ENCODE results near the gene FKBP7. TPM values are rescaled to one million over a fixed set of nuclear protein-coding genes. Genes with fewer than 3 reads are reported as not detected.
A peak's percentile ranks its signal among the peaks of the same experiment; 100 is the strongest.
"Not testable (repeated sequence)": the region's sequence is repeated elsewhere in the genome, so short reads cannot be mapped to it uniquely, and the experiment has no call there.

The FKBP7 gene
- total RNA-seq: 10 to 100 TPM in 2 of 4 donors, 1 to 10 TPM in 2; 7.3 to 21.9 (median 12.6) TPM

- peak within 1 kb of the TSS; percentile 68 to 88 for H3K4me3 ChIP-seq
- WGBS, 2 donors (ENCODE audit: low coverage in 1 of 2): 4 to 9% methylated on average over 19 to 31 of the region's 56 CpGs
- no peaks in the 10 kb centered on the region for H3K36me3 ChIP-seq
- TF ChIP-seq POLR2AphosphoS5 (IDR thresholded peaks at IDR 0.05): peak; percentile 85
- TF ChIP-seq EP300 (IDR thresholded peaks at IDR 0.05): no peak
- peak; percentile 63 to 83 for TF ChIP-seq POLR2A (IDR thresholded peaks at IDR 0.05)
- TF ChIP-seq, protein P1, sequence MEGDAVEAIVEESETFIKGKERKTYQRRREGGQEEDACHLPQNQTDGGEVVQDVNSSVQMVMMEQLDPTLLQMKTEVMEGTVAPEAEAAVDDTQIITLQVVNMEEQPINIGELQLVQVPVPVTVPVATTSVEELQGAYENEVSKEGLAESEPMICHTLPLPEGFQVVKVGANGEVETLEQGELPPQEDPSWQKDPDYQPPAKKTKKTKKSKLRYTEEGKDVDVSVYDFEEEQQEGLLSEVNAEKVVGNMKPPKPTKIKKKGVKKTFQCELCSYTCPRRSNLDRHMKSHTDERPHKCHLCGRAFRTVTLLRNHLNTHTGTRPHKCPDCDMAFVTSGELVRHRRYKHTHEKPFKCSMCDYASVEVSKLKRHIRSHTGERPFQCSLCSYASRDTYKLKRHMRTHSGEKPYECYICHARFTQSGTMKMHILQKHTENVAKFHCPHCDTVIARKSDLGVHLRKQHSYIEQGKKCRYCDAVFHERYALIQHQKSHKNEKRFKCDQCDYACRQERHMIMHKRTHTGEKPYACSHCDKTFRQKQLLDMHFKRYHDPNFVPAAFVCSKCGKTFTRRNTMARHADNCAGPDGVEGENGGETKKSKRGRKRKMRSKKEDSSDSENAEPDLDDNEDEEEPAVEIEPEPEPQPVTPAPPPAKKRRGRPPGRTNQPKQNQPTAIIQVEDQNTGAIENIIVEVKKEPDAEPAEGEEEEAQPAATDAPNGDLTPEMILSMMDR (IDR thresholded peaks at IDR 0.05): peak; percentile 29 to 83 (median 65)
- H3K4me1 ChIP-seq: peaks cover 12 to 65% (median 19%) of the 10 kb centered on the region in 3 donors
- H3K9me3 ChIP-seq: no peaks in the 10 kb centered on the region
- peak within 1 kb of the TSS; percentile 93 to 98 (median 94) for H3K27ac ChIP-seq
- H3K27me3 ChIP-seq: no peaks in the 10 kb centered on the region
- ATAC-seq: peak; percentile 85
Observed at GRCh38 chr2:178478439-178479274, at the start of gene FKBP7. Gene FKBP7, minus strand, starts transcription at chr2:178478600. Its CDS starts 101 bp downstream, at chr2:178478499.

DNA sequence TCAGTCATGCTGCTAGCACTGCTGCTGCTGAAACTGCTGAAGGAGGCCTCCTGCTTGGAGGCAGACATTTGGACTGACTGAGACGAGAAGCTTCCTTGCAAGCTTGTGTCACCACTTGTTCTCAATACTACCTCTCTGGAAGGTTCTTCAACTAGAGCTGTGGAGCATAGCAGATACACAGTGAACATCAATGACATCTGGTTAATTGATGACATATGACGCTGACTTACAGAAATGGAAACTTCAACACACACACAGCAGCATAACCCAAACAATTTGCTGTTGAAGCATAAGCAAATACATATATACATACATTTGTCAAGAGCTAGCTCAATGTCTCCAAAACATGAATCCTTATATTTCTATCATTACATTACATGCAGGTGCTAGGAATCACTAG is 49.2 kb upstream of the FKBP7 start:
- WGBS, 2 donors (ENCODE audit: low coverage in 1 of 2): 83 to 100% methylated on average over 1 of the region's 2 CpGs
- Histone ChIP-seq H3K4me3 (no peak overlapping the region), H3K36me3 (peaks cover 0 to 16% of the 10 kb centered on the region in 2 donors), H3K27me3 (no peaks in the 10 kb centered on the region), H3K27ac (no peak overlapping the region), H3K9me3 (no peaks in the 10 kb centered on the region), H3K4me1 (peaks cover 0 to 12% (median 0%) of the 10 kb centered on the region in 3 donors)
- TF ChIP-seq EP300 (IDR thresholded peaks at IDR 0.05): no peak
- TF ChIP-seq, protein P1 (IDR thresholded peaks at IDR 0.05): no peak
- no peak for TF ChIP-seq POLR2AphosphoS5 (IDR thresholded peaks at IDR 0.05)
- no peak for TF ChIP-seq POLR2A (IDR thresholded peaks at IDR 0.05)
- no peak for ATAC-seq

DNA sequence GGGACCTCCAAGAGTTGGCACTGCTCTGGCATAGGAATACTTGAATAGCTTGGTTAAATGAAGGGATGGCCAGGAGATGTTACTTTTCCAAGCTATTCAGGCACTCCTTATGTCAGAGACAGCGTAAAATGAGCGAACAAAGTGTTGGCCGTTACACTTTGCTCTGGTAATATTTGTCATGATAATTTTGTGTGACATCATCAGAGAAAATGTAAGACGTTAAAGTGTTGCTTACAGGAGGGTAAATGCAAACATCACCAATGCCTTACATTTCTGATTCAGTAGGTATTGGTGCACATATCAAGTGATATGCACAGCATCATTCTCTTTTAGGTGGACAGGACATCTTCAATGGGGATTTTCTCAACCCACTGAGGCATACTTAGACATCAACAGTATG is 47.9 kb upstream of the FKBP7 start:
- Histone ChIP-seq H3K36me3 (peaks cover 0 to 3% of the 10 kb centered on the region in 2 donors), H3K4me1 (peaks cover 0 to 12% (median 0%) of the 10 kb centered on the region in 3 donors)
- ATAC-seq: no peak

DNA sequence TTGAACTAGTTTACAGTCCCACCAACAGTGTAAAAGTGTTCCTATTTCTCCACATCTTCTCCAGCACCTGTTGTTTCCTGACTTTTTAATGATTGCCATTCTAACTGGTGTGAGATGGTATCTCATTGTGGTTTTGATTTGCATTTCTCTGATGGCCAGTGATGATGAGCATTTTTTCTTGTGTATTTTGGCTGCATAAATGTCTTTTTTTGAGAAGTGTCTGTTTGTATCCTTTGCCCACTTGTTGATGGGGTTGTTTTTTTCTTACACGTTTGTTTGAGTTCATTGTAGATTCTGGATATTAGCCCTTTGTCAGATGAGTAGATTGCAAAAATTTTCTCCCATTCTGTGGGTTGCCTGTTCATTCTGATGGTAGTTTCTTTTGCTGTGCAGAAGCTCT is 47.1 kb upstream of the FKBP7 start:
- ATAC-seq, H3K27me3 ChIP-seq, H3K36me3 ChIP-seq, H3K27ac ChIP-seq, H3K4me3 ChIP-seq, H3K9me3 ChIP-seq: not testable (repeated sequence)
- whole genome bisulfite sequencing, 2 donors (ENCODE audit: low coverage in 1 of 2): 71 to 75% methylated on average over 1 of the region's 1 CpG
- H3K4me1 ChIP-seq: peaks cover 0 to 12% (median 0%) of the 10 kb centered on the region in 3 donors

More for the DNA sequence above, 47.9 kb upstream of the FKBP7 start:
- no peaks in the 10 kb centered on the region for H3K27me3 ChIP-seq
- no peak overlapping the region for H3K27ac ChIP-seq
- WGBS, 2 donors (ENCODE audit: low coverage in 1 of 2): 94 to 98% methylated on average over 4 of the region's 4 CpGs
- H3K9me3 ChIP-seq: no peaks in the 10 kb centered on the region
- TF ChIP-seq, protein P1 (IDR thresholded peaks at IDR 0.05): no peak
- H3K4me3 ChIP-seq: no peak overlapping the region

- not testable (repeated sequence) for H3K9me3 ChIP-seq, H3K27me3 ChIP-seq, H3K36me3 ChIP-seq, H3K27ac ChIP-seq, H3K4me3 ChIP-seq, ATAC-seq
- peaks cover 0 to 12% (median 0%) of the 10 kb centered on the region in 3 donors for H3K4me1 ChIP-seq
- WGBS, 2 donors (ENCODE audit: low coverage in 1 of 2): 60 to 90% methylated on average over 1 to 4 of the region's 5 CpGs
Observed at GRCh38 chr2:178525010-178525409, 46.6 kb upstream of the FKBP7 start.

DNA sequence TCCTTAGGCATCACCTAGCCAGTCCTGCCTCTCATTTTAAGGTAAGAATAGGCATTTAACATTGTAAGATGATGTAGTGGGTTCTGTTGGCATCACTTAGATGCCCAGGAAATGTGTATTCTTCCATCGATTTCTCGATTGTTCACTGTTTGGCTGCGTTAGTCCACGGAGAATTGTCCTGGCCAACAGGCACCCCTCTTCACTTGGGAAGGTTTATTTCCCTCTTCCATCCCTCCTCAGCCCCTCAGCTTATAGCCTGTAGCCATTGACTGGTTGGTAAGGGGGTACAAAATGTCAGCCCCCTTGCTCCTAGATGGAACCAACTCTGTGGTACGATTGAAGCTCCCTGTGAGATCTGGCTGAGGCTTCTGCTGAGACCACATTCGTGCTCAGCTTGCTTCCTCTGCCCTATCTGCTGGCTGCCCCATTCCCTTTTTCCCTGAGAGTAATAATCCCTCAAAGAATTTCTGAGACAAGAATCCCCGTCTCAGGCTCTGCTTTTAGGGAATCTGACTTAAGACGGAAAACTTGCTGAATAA is 45.3 kb upstream of the FKBP7 start:
- H3K9me3 ChIP-seq: no peaks in the 10 kb centered on the region
- TF ChIP-seq POLR2AphosphoS5 (IDR thresholded peaks at IDR 0.05): no peak
- no peak for TF ChIP-seq EP300 (IDR thresholded peaks at IDR 0.05)
- TF ChIP-seq, protein P1 (IDR thresholded peaks at IDR 0.05): no peak
- no peak for TF ChIP-seq POLR2A (IDR thresholded peaks at IDR 0.05)
- 17 to 39% methylated on average over 6 to 7 of the region's 8 CpGs for WGBS, 2 donors (ENCODE audit: low coverage in 1 of 2)
- H3K27me3 ChIP-seq: no peaks in the 10 kb centered on the region
- H3K4me1 ChIP-seq: peaks cover 0 to 12% (median 0%) of the 10 kb centered on the region in 3 donors
- peak overlapping the region; percentile 60 for H3K4me3 ChIP-seq
- H3K36me3 ChIP-seq: peaks cover 0 to 12% of the 10 kb centered on the region in 2 donors
- peak overlapping the region; percentile 35 to 84 (median 77) for H3K27ac ChIP-seq
- ATAC-seq: no peak
